ENCODE results near the gene FAXDC2. TPM values are rescaled to one million over a fixed set of nuclear protein-coding genes. Genes with fewer than 3 reads are reported as not detected.

The FAXDC2 gene
- total RNA-seq, 2 donors from 2014 or later = 22.1 to 24.6 TPM

DNA sequence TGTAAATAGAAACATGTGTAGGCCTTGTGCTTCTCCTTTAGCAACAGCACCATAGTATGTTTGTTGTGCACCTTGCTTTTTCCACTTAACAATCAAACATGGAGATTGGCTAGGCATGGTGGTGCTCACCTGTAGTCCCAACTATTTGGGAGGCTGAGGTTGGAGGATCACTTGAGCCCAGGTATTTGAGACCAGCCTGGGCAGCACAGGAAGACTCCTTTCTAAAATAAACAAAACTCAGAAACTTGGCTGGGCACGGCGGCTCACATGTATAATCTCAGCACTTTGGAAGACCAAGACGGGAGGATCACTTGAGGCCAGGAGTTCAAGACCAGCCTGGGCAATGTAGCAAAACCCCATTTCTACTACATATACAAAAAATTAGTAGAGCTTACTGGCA, 948 bp upstream of the FAXDC2 start:
- Histone ChIP-seq H3K27ac (peak overlapping the region; percentile 87 to 88), H3K4me1 (peaks cover 0 to 27% of the 10 kb centered on the region in 2 donors), H3K36me3 (no peaks in the 10 kb centered on the region), H3K27me3 (no peaks in the 10 kb centered on the region), H3K9me3 (no peaks in the 10 kb centered on the region), H3K4me3 (no peak overlapping the region)
- TF ChIP-seq, protein P1, sequence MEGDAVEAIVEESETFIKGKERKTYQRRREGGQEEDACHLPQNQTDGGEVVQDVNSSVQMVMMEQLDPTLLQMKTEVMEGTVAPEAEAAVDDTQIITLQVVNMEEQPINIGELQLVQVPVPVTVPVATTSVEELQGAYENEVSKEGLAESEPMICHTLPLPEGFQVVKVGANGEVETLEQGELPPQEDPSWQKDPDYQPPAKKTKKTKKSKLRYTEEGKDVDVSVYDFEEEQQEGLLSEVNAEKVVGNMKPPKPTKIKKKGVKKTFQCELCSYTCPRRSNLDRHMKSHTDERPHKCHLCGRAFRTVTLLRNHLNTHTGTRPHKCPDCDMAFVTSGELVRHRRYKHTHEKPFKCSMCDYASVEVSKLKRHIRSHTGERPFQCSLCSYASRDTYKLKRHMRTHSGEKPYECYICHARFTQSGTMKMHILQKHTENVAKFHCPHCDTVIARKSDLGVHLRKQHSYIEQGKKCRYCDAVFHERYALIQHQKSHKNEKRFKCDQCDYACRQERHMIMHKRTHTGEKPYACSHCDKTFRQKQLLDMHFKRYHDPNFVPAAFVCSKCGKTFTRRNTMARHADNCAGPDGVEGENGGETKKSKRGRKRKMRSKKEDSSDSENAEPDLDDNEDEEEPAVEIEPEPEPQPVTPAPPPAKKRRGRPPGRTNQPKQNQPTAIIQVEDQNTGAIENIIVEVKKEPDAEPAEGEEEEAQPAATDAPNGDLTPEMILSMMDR (IDR thresholded peaks at IDR 0.05) = no peak
- no peak for DNase-seq (ENCODE audit: low spot score)

DNA sequence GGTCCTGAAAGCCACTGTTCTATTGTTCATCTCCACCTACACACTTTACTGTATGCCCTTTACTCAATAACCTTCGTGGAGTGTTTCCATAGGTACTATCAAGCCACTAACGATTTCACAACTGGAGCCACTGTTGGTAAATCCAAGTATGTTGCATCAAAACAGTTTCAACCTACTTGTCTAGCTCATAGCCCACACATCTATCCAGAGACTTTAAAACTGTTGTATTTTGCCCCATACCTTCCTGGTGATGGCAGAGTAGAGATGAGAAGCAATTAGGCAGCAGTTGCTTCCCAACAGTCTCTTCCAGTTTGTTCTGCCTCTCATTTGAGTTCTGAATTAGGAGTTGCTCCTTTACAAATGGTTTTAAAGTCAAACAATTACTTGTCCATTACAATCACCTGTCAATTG, 607 bp downstream of the FAXDC2 start:
- DNase-seq (ENCODE audit: low spot score) = no peak
- Histone ChIP-seq H3K27ac (peak overlapping the region; percentile 87 to 88), H3K4me1 (peaks cover 0 to 31% of the 10 kb centered on the region in 2 donors), H3K27me3 (no peaks in the 10 kb centered on the region), H3K9me3 (no peaks in the 10 kb centered on the region), H3K36me3 (no peaks in the 10 kb centered on the region), H3K4me3 (peak overlapping the region; percentile 49 to 60)
- TF ChIP-seq, protein P1 (IDR thresholded peaks at IDR 0.05) = no peak

GRCh38 chr5:154849264-154849785, 1.1 kb downstream of the FAXDC2 start:
- Histone ChIP-seq H3K36me3 (no peaks in the 10 kb centered on the region), H3K27ac (peak overlapping the region; percentile 87 to 88), H3K9me3 (no peaks in the 10 kb centered on the region), H3K4me3 (peak overlapping the region; percentile 49 to 60), H3K27me3 (no peaks in the 10 kb centered on the region), H3K4me1 (peaks cover 0 to 31% of the 10 kb centered on the region in 2 donors)
- no peak for DNase-seq (ENCODE audit: low spot score)
- TF ChIP-seq, protein P1 (IDR thresholded peaks at IDR 0.05) = no peak

- TF ChIP-seq, protein P1 (IDR thresholded peaks at IDR 0.05) = no peak
- no peaks in the 10 kb centered on the region for H3K36me3 ChIP-seq
- no peak overlapping the region for H3K27ac ChIP-seq
- DNase-seq (ENCODE audit: low spot score) = no peak
- peaks cover 0 to 32% of the 10 kb centered on the region in 2 donors for H3K4me1 ChIP-seq
- H3K27me3 ChIP-seq = no peaks in the 10 kb centered on the region
- no peak overlapping the region for H3K4me3 ChIP-seq
- H3K9me3 ChIP-seq = no peaks in the 10 kb centered on the region
Measured at GRCh38 chr5:154844809-154845208, 5.6 kb downstream of the FAXDC2 start.

- Histone ChIP-seq H3K27ac (no peak overlapping the region), H3K36me3 (peaks cover 5% of the 10 kb centered on the region), H3K4me3 (no peak overlapping the region), H3K4me1 (peaks cover 0 to 15% of the 10 kb centered on the region in 2 donors), H3K9me3 (no peaks in the 10 kb centered on the region), H3K27me3 (no peaks in the 10 kb centered on the region)
- DNase-seq (ENCODE audit: low spot score) = no peak
- TF ChIP-seq, protein P1 (IDR thresholded peaks at IDR 0.05) = no peak
Measured at GRCh38 chr5:154842689-154843530, 7.5 kb downstream of the FAXDC2 start.

All from right atrium auricular region (tissue), 2 donors.